DND-41 (cell line): ENCODE results near the gene GPR162.

Source experiments
- ATAC-seq: fragments of 200-7000 bp; cut with Tn5 transposase; 3 replicates; pipeline ENCODE4 v1.9.1; 2021; ENCODE audit warnings: low read depth; ENCODE audit not compliant: insufficient read depth
- DNase-seq: peaks from one replicate; pipeline ENCODE4 v3.0.0-alpha.2; 2020
- H2AFZ ChIP-seq: 2 replicates; pipeline ENCODE4 v1.6.0; 2012; ENCODE audit warnings: low read depth, low read length
- H3K27ac ChIP-seq: 2 replicates; pipeline ENCODE4 v1.5.1; 2012; ENCODE audit warnings: low read length, inconsistent platforms
- H3K27me3 ChIP-seq: fragments of 200-600 bp; sonication (generic); 2 replicates; pipeline ENCODE4 v1.6.0; 2012; ENCODE audit warnings: low read length, mild to moderate bottlenecking, inconsistent platforms; ENCODE audit not compliant: insufficient read depth, poor library complexity
- H3K36me3 ChIP-seq: 2 replicates; pipeline ENCODE4 v1.5.1; 2012; ENCODE audit warnings: low read length, inconsistent platforms; ENCODE audit not compliant: insufficient read depth
- H3K4me1 ChIP-seq: 2 replicates; pipeline ENCODE4 v1.5.1; 2012; ENCODE audit warnings: mild to moderate bottlenecking, low read length; ENCODE audit not compliant: insufficient read depth
- H3K4me2 ChIP-seq: 2 replicates; pipeline ENCODE4 v1.6.0; 2012; ENCODE audit warnings: mild to moderate bottlenecking, moderate library complexity, low read length, inconsistent platforms; ENCODE audit not compliant: insufficient read depth
- H3K4me3 ChIP-seq, 2 experiments: fragments of 200-600 bp in 1 of 2; shearing (Covaris generic) in 1 of 2; 2 replicates each; pipeline ENCODE4 v1.5.1; 2012 to 2016; ENCODE audit warnings: inconsistent platforms in 2 of 2, low read length in 2 of 2, mild to moderate bottlenecking in 2 of 2, low read depth in 1 of 2, moderate library complexity in 1 of 2
- H3K79me2 ChIP-seq: 2 replicates; pipeline ENCODE4 v1.6.0; 2012; ENCODE audit warnings: low read length, inconsistent platforms; ENCODE audit not compliant: insufficient read depth
- H3K9ac ChIP-seq: 2 replicates; pipeline ENCODE4 v1.6.0; 2012; ENCODE audit warnings: low read depth, mild to moderate bottlenecking, inconsistent platforms, low read length, moderate library complexity
- H3K9me3 ChIP-seq: 2 replicates; pipeline ENCODE4 v1.5.1; 2012; ENCODE audit warnings: low read length, moderate library complexity, mild to moderate bottlenecking, inconsistent platforms; ENCODE audit not compliant: insufficient read depth, severe bottlenecking
- H4K20me1 ChIP-seq: 2 replicates; pipeline ENCODE4 v1.6.0; 2012; ENCODE audit warnings: low read length; ENCODE audit not compliant: insufficient read depth
- CTCF ChIP-seq: IDR thresholded peaks from 2 replicates; pipeline ENCODE4 v1.5.1; 2012; ENCODE audit warnings: borderline replicate concordance, low read length, moderate library complexity, mild to moderate bottlenecking; ENCODE audit not compliant: poor library complexity, severe bottlenecking; ENCODE audit errors: extremely low read depth
- EZH2 ChIP-seq: IDR thresholded peaks from 3 replicates; pipeline ENCODE4 v1.6.1; 2012; ENCODE audit warnings: borderline replicate concordance, low read depth, mild to moderate bottlenecking, moderate library complexity, low read length, inconsistent platforms; ENCODE audit not compliant: severe bottlenecking

Gene GPR162

GRCh38 chr12:6828781-6829535 is 7.3 kb downstream of the GPR162 start:
- no peak for DNase-seq
- H3K9ac ChIP-seq: peak overlapping the region; percentile 27; the same call in 1 of the 2 replicates
- no peaks in the 10 kb centered on the region for H3K9me3 ChIP-seq
- peaks cover 13% of the 10 kb centered on the region; the same call in 1 of the 2 replicates for H4K20me1 ChIP-seq
- no peak for TF ChIP-seq CTCF
- TF ChIP-seq EZH2: peak; percentile 94
- H3K27me3 ChIP-seq: peaks cover 76% of the 10 kb centered on the region
- peaks cover 15% of the 10 kb centered on the region for H3K4me1 ChIP-seq
- H2AFZ ChIP-seq: no peak overlapping the region
- H3K4me2 ChIP-seq: peak overlapping the region; percentile 57
- no peaks in the 10 kb centered on the region for H3K79me2 ChIP-seq
- no peaks in the 10 kb centered on the region for H3K36me3 ChIP-seq
- peak; percentile 12; the same call in 1 of the 3 replicates for ATAC-seq
- peak overlapping the region in 1 of 2 experiments; percentile 36; a peak in 2 of 4 replicates for H3K4me3 ChIP-seq
- H3K27ac ChIP-seq: no peak overlapping the region

GRCh38 chr12:6829536-6830220 is 8.1 kb downstream of the GPR162 start:
- Histone ChIP-seq H3K27ac (no peak overlapping the region), H3K4me2 (peak overlapping the region; percentile 57), H3K4me3 (no peak overlapping the region), H2AFZ (no peak overlapping the region), H3K27me3 (peaks cover 73% of the 10 kb centered on the region), H3K4me1 (peaks cover 15% of the 10 kb centered on the region), H3K36me3 (no peaks in the 10 kb centered on the region), H3K9me3 (no peaks in the 10 kb centered on the region), H3K79me2 (no peaks in the 10 kb centered on the region), H3K9ac (no peak overlapping the region; the same call in 1 of the 2 replicates), H4K20me1 (peaks cover 13% of the 10 kb centered on the region; the same call in 1 of the 2 replicates)
- ATAC-seq (no peak), DNase-seq (no peak)
- TF ChIP-seq CTCF (no peak), EZH2 (peak; percentile 5)

- H3K4me1 ChIP-seq: peaks cover 15% of the 10 kb centered on the region
- no peaks in the 10 kb centered on the region for H3K79me2 ChIP-seq
- no peak overlapping the region for H3K9ac ChIP-seq
- H4K20me1 ChIP-seq: peaks cover 8% of the 10 kb centered on the region; the same call in 1 of the 2 replicates
- no peak for TF ChIP-seq EZH2
- no peak overlapping the region for H2AFZ ChIP-seq
- H3K27ac ChIP-seq: no peak overlapping the region
- no peak overlapping the region for H3K4me2 ChIP-seq
- ATAC-seq (no peak), DNase-seq (no peak)
- no peaks in the 10 kb centered on the region for H3K36me3 ChIP-seq
- H3K27me3 ChIP-seq: peaks cover 66% of the 10 kb centered on the region
- no peak overlapping the region for H3K4me3 ChIP-seq
- no peaks in the 10 kb centered on the region for H3K9me3 ChIP-seq
Observed at GRCh38 chr12:6830286-6830890, 8.8 kb downstream of the GPR162 start.
